Left lobe of liver (tissue), 2 donors: ENCODE data around the gene ALOX5AP. TPM values are rescaled to one million over a fixed set of nuclear protein-coding genes. Genes with fewer than 3 reads are reported as not detected.
A peak's percentile ranks its signal among the peaks of the same experiment; 100 is the strongest.

Experiments used
- ATAC-seq: fragments of 200-7000 bp; cut with Tn5 transposase; one replicate; pipeline ENCODE4 v1.9.1; 2020; ENCODE audit warnings: mild to moderate bottlenecking, moderate library complexity
- DNase-seq: peaks from one replicate; pipeline ENCODE4 v3.0.0-alpha.2; 2020; ENCODE audit warnings: low spot score
- total RNA-seq: library from RNA; stranded (reverse); gene quantifications from one replicate; pipeline ENCODE4 v1.2.1, GENCODE V29; 2021
- donor health status: DM: no; HTN: no; CAD: no; lungs with moderate emphysema.
- donor health status: DM: no; HTN: yes; CAD: no.

ALOX5AP gene
- 1.5 TPM for total RNA-seq

- ATAC-seq: no peak
- no peak for DNase-seq
Measured at GRCh38 chr13:30735025-30735871, at the start of gene ALOX5AP. Gene ALOX5AP (plus strand): TSS chr13:30735543. CDS start chr13:30735606, 63 bp downstream.

GRCh38 chr13:30685987-30686386 is 49.4 kb upstream of the ALOX5AP start:
- ATAC-seq: no peak
- DNase-seq: no peak

- DNase-seq (no peak), ATAC-seq (no peak)
Measured at GRCh38 chr13:30687601-30688000, 47.7 kb upstream of the ALOX5AP start.

- ATAC-seq (no peak), DNase-seq (peak; percentile 41)
Measured at GRCh38 chr13:30689752-30690151, 45.6 kb upstream of the ALOX5AP start.

- peak; percentile 48 for DNase-seq
- ATAC-seq: peak; percentile 66
Measured at GRCh38 chr13:30690282-30691188, 44.8 kb upstream of the ALOX5AP start.

GRCh38 chr13:30692113-30692512 is 43.2 kb upstream of the ALOX5AP start:
- no peak for ATAC-seq
- DNase-seq: no peak

GRCh38 chr13:30696278-30697176 is 38.8 kb upstream of the ALOX5AP start:
- ATAC-seq: peak; percentile 68

GRCh38 chr13:30697177-30697953 is 38.0 kb upstream of the ALOX5AP start:
- DNase-seq (no peak), ATAC-seq (peak; percentile 47)

More at GRCh38 chr13:30696278-30697176, 38.8 kb upstream of the ALOX5AP start:
- no peak for DNase-seq

GRCh38 chr13:30697996-30698401 is 37.3 kb upstream of the ALOX5AP start:
- ATAC-seq (no peak), DNase-seq (no peak)

- ATAC-seq: no peak
- no peak for DNase-seq
Measured at GRCh38 chr13:30698488-30699005, 36.8 kb upstream of the ALOX5AP start.

GRCh38 chr13:30700364-30700763 is 35.0 kb upstream of the ALOX5AP start:
- ATAC-seq (no peak), DNase-seq (no peak)

GRCh38 chr13:30702006-30702405 is 33.3 kb upstream of the ALOX5AP start:
- ATAC-seq: no peak
- DNase-seq: no peak

- DNase-seq: no peak
- ATAC-seq: no peak
Measured at GRCh38 chr13:30704596-30704995, 30.7 kb upstream of the ALOX5AP start.

GRCh38 chr13:30705680-30706079 is 29.7 kb upstream of the ALOX5AP start:
- DNase-seq (no peak), ATAC-seq (no peak)

- no peak for ATAC-seq
Measured at GRCh38 chr13:30708541-30708940, 26.8 kb upstream of the ALOX5AP start.

GRCh38 chr13:30710442-30710841 is 24.9 kb upstream of the ALOX5AP start:
- DNase-seq: no peak
- no peak for ATAC-seq

More at GRCh38 chr13:30708541-30708940, 26.8 kb upstream of the ALOX5AP start:
- DNase-seq: no peak

GRCh38 chr13:30711375-30711774 is 24.0 kb upstream of the ALOX5AP start:
- no peak for DNase-seq
- no peak for ATAC-seq

GRCh38 chr13:30711837-30712236 is 23.5 kb upstream of the ALOX5AP start:
- no peak for DNase-seq
- ATAC-seq: no peak
